Activated CD8-positive, alpha-beta memory T cell treated with anti-CD3 and anti-CD28 coated beads, Interleukin-2, amount 10 ng/mL, durations not matched to agents 7 days and 5 days (primary cell): ENCODE results near the gene PIGQ. TPM values are rescaled to one million over a fixed set of nuclear protein-coding genes. Genes with fewer than 3 reads are reported as not detected.
A peak's percentile ranks its signal among the peaks of the same experiment; 100 is the strongest.

Experiments used
- ATAC-seq: fragments of 150-1000 bp; cut with Tn5 transposase; one replicate; pipeline ENCODE4 v1.10.0; 2021; ENCODE audit warnings: moderate library complexity
- CTCF ChIA-PET: fragments of 350-600 bp; sonication (Branson Sonifier 250); formaldehyde crosslinking; loops from one replicate; lab custom pipeline; 2021; ENCODE audit warnings: antibody characterized with exemption; lab: Charles Lee
- DNase-seq: peaks from one replicate; pipeline ENCODE4 v3.0.0-alpha.2; 2020
- H3K27ac Mint-ChIP-seq: one replicate; pipeline ENCODE4 v1.8.0; 2021; ENCODE audit warnings: mild to moderate bottlenecking, mixed read lengths
- H3K27me3 Mint-ChIP-seq: one replicate; pipeline ENCODE4 v1.8.0; 2021; ENCODE audit warnings: mixed read lengths
- H3K36me3 Mint-ChIP-seq: one replicate; pipeline ENCODE4 v1.8.0; 2021; ENCODE audit warnings: mild to moderate bottlenecking, mixed read lengths
- H3K4me1 Mint-ChIP-seq: one replicate; pipeline ENCODE4 v1.8.0; 2021; ENCODE audit warnings: mixed read lengths
- H3K4me3 Mint-ChIP-seq: one replicate; pipeline ENCODE4 v1.8.0; 2021; ENCODE audit warnings: mild to moderate bottlenecking, moderate library complexity, mixed read lengths
- H3K9me3 Mint-ChIP-seq: one replicate; pipeline ENCODE4 v1.8.0; 2022; ENCODE audit warnings: low read depth, mixed read lengths
- total RNA-seq, 2 experiments: library from RNA; stranded (reverse); gene quantifications; one replicate each; pipeline ENCODE4 v1.2.3, GENCODE V29; 2021

The PIGQ gene
- total RNA-seq, 2 experiments from 2014 or later = 38.8 to 41.0 TPM

- H3K9me3 Mint-ChIP-seq = no peaks in the 10 kb centered on the region
- no peaks in the 10 kb centered on the region for H3K27me3 Mint-ChIP-seq
- ATAC-seq (no peak), DNase-seq (no peak)
- H3K36me3 Mint-ChIP-seq = no peaks in the 10 kb centered on the region
- CTCF ChIA-PET = interaction anchor here (1.0 kb wide), 1 partner anchor 12 kb away, joined by 5 read pairs; no protein-coding TSS in a partner anchor
- peaks cover 7% of the 10 kb centered on the region for H3K4me1 Mint-ChIP-seq
- H3K4me3 Mint-ChIP-seq = no peak overlapping the region
- no peak overlapping the region for H3K27ac Mint-ChIP-seq
Observed at GRCh38 chr16:576197-576822, 6.5 kb downstream of the PIGQ start.

- ATAC-seq (no peak), DNase-seq (no peak)
- Mint-ChIP-seq H3K36me3 (no peaks in the 10 kb centered on the region), H3K4me3 (no peak overlapping the region), H3K9me3 (no peaks in the 10 kb centered on the region), H3K4me1 (peaks cover 3% of the 10 kb centered on the region), H3K27ac (no peak overlapping the region), H3K27me3 (no peaks in the 10 kb centered on the region)
- CTCF ChIA-PET = interaction anchor here (1.0 kb wide), 1 partner anchor 11 kb away, joined by 5 read pairs; no protein-coding TSS in a partner anchor
Observed at GRCh38 chr16:576823-577201, 7.0 kb downstream of the PIGQ start.

- ATAC-seq (no peak), DNase-seq (no peak)
- H3K4me3 Mint-ChIP-seq = no peak overlapping the region
- H3K27me3 Mint-ChIP-seq = no peaks in the 10 kb centered on the region
- no peaks in the 10 kb centered on the region for H3K9me3 Mint-ChIP-seq
- no peak overlapping the region for H3K27ac Mint-ChIP-seq
- CTCF ChIA-PET = no interaction called here
- H3K36me3 Mint-ChIP-seq = no peaks in the 10 kb centered on the region
- peaks cover 3% of the 10 kb centered on the region for H3K4me1 Mint-ChIP-seq
Observed at GRCh38 chr16:577796-578195, 8.0 kb downstream of the PIGQ start.

- H3K27ac Mint-ChIP-seq = no peak overlapping the region
- no peaks in the 10 kb centered on the region for H3K27me3 Mint-ChIP-seq
- H3K4me1 Mint-ChIP-seq = peaks cover 3% of the 10 kb centered on the region
- ATAC-seq (no peak), DNase-seq (no peak)
- no peaks in the 10 kb centered on the region for H3K9me3 Mint-ChIP-seq
- H3K4me3 Mint-ChIP-seq = no peak overlapping the region
- no peaks in the 10 kb centered on the region for H3K36me3 Mint-ChIP-seq
- CTCF ChIA-PET = interaction anchor here (1.1 to 1.4 kb wide), 5 partner anchors 10 to 89 kb away, joined by 3 to 9 read pairs (median 3); partner anchors contain the start of gene RHOT2
Observed at GRCh38 chr16:578232-578869, 8.6 kb downstream of the PIGQ start.

GRCh38 chr16:578870-579405 is 9.2 kb downstream of the PIGQ start:
- H3K36me3 Mint-ChIP-seq = no peaks in the 10 kb centered on the region
- ATAC-seq (peak; percentile 93), DNase-seq (peak; percentile 81)
- H3K27me3 Mint-ChIP-seq = no peaks in the 10 kb centered on the region
- CTCF ChIA-PET = interaction anchor here (0.5 to 1.4 kb wide), 10 partner anchors 9 to 842 kb away, joined by 3 to 9 read pairs (median 4); partner anchors contain the start of genes METTL26, RHOT2 and STUB1
- H3K4me1 Mint-ChIP-seq = peaks cover 3% of the 10 kb centered on the region
- H3K9me3 Mint-ChIP-seq = no peaks in the 10 kb centered on the region
- H3K4me3 Mint-ChIP-seq = no peak overlapping the region
- no peak overlapping the region for H3K27ac Mint-ChIP-seq

- Mint-ChIP-seq H3K9me3 (no peaks in the 10 kb centered on the region), H3K4me1 (peaks cover 3% of the 10 kb centered on the region), H3K27me3 (no peaks in the 10 kb centered on the region), H3K27ac (no peak overlapping the region), H3K36me3 (no peaks in the 10 kb centered on the region), H3K4me3 (no peak overlapping the region)
- no peak for DNase-seq
- no peak for ATAC-seq
- CTCF ChIA-PET = no interaction called here
Observed at GRCh38 chr16:580141-580945, 10.6 kb downstream of the PIGQ start.

GRCh38 chr16:580946-581498 is 11.3 kb downstream of the PIGQ start:
- DNase-seq (no peak), ATAC-seq (no peak)
- H3K36me3 Mint-ChIP-seq = no peaks in the 10 kb centered on the region
- no peaks in the 10 kb centered on the region for H3K27me3 Mint-ChIP-seq
- H3K4me3 Mint-ChIP-seq = no peak overlapping the region
- no peaks in the 10 kb centered on the region for H3K9me3 Mint-ChIP-seq
- H3K4me1 Mint-ChIP-seq = peaks cover 3% of the 10 kb centered on the region
- no peak overlapping the region for H3K27ac Mint-ChIP-seq
- CTCF ChIA-PET = interaction anchor here (0.7 kb wide), 1 partner anchor 230 kb away, joined by 3 read pairs; no protein-coding TSS in a partner anchor

GRCh38 chr16:582218-582613 is 12.4 kb downstream of the PIGQ start:
- CTCF ChIA-PET = interaction anchor here (1.3 kb wide), 1 partner anchor 16 kb away, joined by 4 read pairs; the partner anchor contains the start of gene NHLRC4
- H3K36me3 Mint-ChIP-seq = no peaks in the 10 kb centered on the region
- H3K4me1 Mint-ChIP-seq = peaks cover 8% of the 10 kb centered on the region
- ATAC-seq (no peak), DNase-seq (no peak)
- H3K27me3 Mint-ChIP-seq = no peaks in the 10 kb centered on the region
- H3K27ac Mint-ChIP-seq = no peak overlapping the region
- no peaks in the 10 kb centered on the region for H3K9me3 Mint-ChIP-seq
- no peak overlapping the region for H3K4me3 Mint-ChIP-seq

- Mint-ChIP-seq H3K27me3 (no peaks in the 10 kb centered on the region), H3K36me3 (no peaks in the 10 kb centered on the region), H3K27ac (no peak overlapping the region), H3K4me1 (peaks cover 12% of the 10 kb centered on the region), H3K9me3 (no peaks in the 10 kb centered on the region), H3K4me3 (no peak overlapping the region)
- DNase-seq = no peak
- CTCF ChIA-PET = interaction anchor here (1.3 kb wide), 1 partner anchor 16 kb away, joined by 4 read pairs; the partner anchor contains the start of gene NHLRC4
- ATAC-seq = no peak
Observed at GRCh38 chr16:582614-583331, 13.0 kb downstream of the PIGQ start.

GRCh38 chr16:583470-583814 is 13.7 kb downstream of the PIGQ start:
- H3K9me3 Mint-ChIP-seq = no peaks in the 10 kb centered on the region
- CTCF ChIA-PET = no interaction called here
- H3K36me3 Mint-ChIP-seq = no peaks in the 10 kb centered on the region
- H3K4me3 Mint-ChIP-seq = no peak overlapping the region
- no peak for DNase-seq
- no peak overlapping the region for H3K27ac Mint-ChIP-seq
- no peak for ATAC-seq
- peaks cover 16% of the 10 kb centered on the region for H3K4me1 Mint-ChIP-seq
- H3K27me3 Mint-ChIP-seq = no peaks in the 10 kb centered on the region

GRCh38 chr16:583815-584591 is 14.2 kb downstream of the PIGQ start:
- no peak overlapping the region for H3K27ac Mint-ChIP-seq

GRCh38 chr16:585351-585750 is 15.6 kb downstream of the PIGQ start:
- peaks cover 14% of the 10 kb centered on the region for H3K4me1 Mint-ChIP-seq
- no peaks in the 10 kb centered on the region for H3K36me3 Mint-ChIP-seq
- H3K27me3 Mint-ChIP-seq = no peaks in the 10 kb centered on the region
- DNase-seq (no peak), ATAC-seq (no peak)
- CTCF ChIA-PET = no interaction called here
- no peaks in the 10 kb centered on the region for H3K9me3 Mint-ChIP-seq
- H3K27ac Mint-ChIP-seq = no peak overlapping the region
- H3K4me3 Mint-ChIP-seq = no peak overlapping the region

More at GRCh38 chr16:583815-584591, 14.2 kb downstream of the PIGQ start:
- CTCF ChIA-PET = no interaction called here
- Mint-ChIP-seq H3K4me1 (peaks cover 16% of the 10 kb centered on the region), H3K9me3 (no peaks in the 10 kb centered on the region), H3K27me3 (no peaks in the 10 kb centered on the region), H3K36me3 (no peaks in the 10 kb centered on the region), H3K4me3 (no peak overlapping the region)
- ATAC-seq = no peak
- DNase-seq = no peak
